Measurements from ENCODE around the gene SLC16A7.

Gene SLC16A7

DNA sequence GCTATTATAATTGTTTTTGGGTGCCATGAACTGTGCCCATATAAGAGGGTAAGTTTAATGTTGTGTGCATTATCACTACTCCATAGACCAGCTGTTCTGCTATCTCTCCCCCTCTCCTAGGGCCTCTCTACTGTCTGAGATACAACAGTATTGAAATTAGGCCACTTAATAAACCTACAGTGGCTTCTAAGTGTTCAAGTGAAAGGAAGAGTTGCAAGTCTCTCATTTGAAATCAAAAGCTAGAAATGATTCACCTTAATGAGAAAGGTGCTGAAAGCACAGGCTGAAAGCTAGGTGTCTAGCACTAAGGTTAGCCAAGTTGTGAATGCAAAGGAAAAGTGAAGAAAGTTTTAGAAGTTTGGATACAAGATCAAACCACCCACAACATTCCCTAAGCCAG, 168.0 kb downstream of the SLC16A7 start:
- Histone ChIP-seq H3K27ac (ENCODE audit: poor library complexity, severe bottlenecking) (no peak overlapping the region), H3K36me3 (ENCODE audit: low read depth) (no peaks in the 10 kb centered on the region), H3K9me3 (ENCODE audit: severe bottlenecking) (no peaks in the 10 kb centered on the region), H3K27me3 (ENCODE audit: insufficient read depth, poor library complexity, severe bottlenecking) (no peaks in the 10 kb centered on the region), H3K4me3 (ENCODE audit: severe bottlenecking) (no peak overlapping the region), H3K4me1 (ENCODE audit: insufficient read depth, poor library complexity, severe bottlenecking) (no peaks in the 10 kb centered on the region)
- DNase-seq (ENCODE audit: low spot score) (no peak), ATAC-seq (ENCODE audit: low read depth) (no peak)
- TF ChIP-seq, protein P1, sequence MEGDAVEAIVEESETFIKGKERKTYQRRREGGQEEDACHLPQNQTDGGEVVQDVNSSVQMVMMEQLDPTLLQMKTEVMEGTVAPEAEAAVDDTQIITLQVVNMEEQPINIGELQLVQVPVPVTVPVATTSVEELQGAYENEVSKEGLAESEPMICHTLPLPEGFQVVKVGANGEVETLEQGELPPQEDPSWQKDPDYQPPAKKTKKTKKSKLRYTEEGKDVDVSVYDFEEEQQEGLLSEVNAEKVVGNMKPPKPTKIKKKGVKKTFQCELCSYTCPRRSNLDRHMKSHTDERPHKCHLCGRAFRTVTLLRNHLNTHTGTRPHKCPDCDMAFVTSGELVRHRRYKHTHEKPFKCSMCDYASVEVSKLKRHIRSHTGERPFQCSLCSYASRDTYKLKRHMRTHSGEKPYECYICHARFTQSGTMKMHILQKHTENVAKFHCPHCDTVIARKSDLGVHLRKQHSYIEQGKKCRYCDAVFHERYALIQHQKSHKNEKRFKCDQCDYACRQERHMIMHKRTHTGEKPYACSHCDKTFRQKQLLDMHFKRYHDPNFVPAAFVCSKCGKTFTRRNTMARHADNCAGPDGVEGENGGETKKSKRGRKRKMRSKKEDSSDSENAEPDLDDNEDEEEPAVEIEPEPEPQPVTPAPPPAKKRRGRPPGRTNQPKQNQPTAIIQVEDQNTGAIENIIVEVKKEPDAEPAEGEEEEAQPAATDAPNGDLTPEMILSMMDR (IDR thresholded peaks at IDR 0.05; ENCODE audit: poor library complexity, severe bottlenecking), result no peak

DNA sequence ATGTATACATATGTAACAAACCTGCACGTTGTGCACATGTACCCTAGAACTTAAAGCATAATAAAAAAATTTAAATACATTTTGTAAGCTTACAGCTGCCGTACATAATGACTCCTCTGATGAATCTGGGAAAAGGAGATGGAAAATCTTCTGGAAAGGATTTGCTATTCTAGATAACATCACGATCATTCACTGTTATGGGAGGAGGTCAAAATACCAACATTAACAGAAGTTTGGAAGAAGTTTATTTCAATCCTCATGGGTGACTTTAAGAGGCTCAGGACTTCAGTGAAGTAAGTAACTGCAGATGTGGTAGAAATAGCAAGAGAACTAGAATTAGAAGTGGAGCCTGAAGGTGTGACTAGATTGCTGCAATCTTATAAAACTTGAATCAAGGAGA, 172.2 kb downstream of the SLC16A7 start:
- ATAC-seq (ENCODE audit: low read depth), result no peak
- no peaks in the 10 kb centered on the region for H3K27me3 ChIP-seq (ENCODE audit: insufficient read depth, poor library complexity, severe bottlenecking)
- no peaks in the 10 kb centered on the region for H3K36me3 ChIP-seq (ENCODE audit: low read depth)
- TF ChIP-seq, protein P1 (IDR thresholded peaks at IDR 0.05; ENCODE audit: poor library complexity, severe bottlenecking), result no peak
- no peaks in the 10 kb centered on the region for H3K9me3 ChIP-seq (ENCODE audit: severe bottlenecking)
- H3K4me1 ChIP-seq (ENCODE audit: insufficient read depth, poor library complexity, severe bottlenecking), result no peaks in the 10 kb centered on the region
- no peak overlapping the region for H3K27ac ChIP-seq (ENCODE audit: poor library complexity, severe bottlenecking)
- H3K4me3 ChIP-seq (ENCODE audit: severe bottlenecking), result no peak overlapping the region
- DNase-seq (ENCODE audit: low spot score), result no peak

DNA sequence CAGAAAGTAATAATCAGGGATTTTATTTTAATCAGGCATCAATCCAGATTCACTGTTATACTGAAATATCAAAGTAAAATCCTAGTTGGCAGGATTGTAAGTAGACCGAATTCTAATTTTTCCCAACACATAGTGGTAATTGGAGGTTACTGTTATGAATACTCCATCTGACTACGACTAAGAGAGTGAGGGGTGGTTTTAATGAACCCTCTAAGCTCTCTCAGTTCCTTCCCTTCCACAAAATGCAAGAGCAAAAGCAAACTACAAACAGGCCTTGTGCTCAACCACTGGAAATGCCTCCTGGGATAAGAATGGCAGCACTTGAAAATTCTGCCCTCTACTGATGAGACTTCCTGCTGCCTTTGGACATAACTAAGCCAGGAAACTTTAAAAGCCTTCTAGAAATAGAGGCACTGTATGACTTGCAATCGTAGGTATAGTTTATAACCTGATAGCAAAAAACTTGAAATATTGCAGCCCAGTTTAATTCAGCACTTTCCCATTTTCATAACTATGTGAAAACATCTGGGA, 184.8 kb downstream of the SLC16A7 start:
- TF ChIP-seq, protein P1 (IDR thresholded peaks at IDR 0.05; ENCODE audit: poor library complexity, severe bottlenecking), result peak; percentile 58
- DNase-seq (ENCODE audit: low spot score) (no peak), ATAC-seq (ENCODE audit: low read depth) (no peak)
- Histone ChIP-seq H3K36me3 (ENCODE audit: low read depth) (no peaks in the 10 kb centered on the region), H3K27me3 (ENCODE audit: insufficient read depth, poor library complexity, severe bottlenecking) (no peaks in the 10 kb centered on the region), H3K4me3 (ENCODE audit: severe bottlenecking) (no peak overlapping the region), H3K27ac (ENCODE audit: poor library complexity, severe bottlenecking) (no peak overlapping the region), H3K4me1 (ENCODE audit: insufficient read depth, poor library complexity, severe bottlenecking) (no peaks in the 10 kb centered on the region), H3K9me3 (ENCODE audit: severe bottlenecking) (no peaks in the 10 kb centered on the region)

DNA sequence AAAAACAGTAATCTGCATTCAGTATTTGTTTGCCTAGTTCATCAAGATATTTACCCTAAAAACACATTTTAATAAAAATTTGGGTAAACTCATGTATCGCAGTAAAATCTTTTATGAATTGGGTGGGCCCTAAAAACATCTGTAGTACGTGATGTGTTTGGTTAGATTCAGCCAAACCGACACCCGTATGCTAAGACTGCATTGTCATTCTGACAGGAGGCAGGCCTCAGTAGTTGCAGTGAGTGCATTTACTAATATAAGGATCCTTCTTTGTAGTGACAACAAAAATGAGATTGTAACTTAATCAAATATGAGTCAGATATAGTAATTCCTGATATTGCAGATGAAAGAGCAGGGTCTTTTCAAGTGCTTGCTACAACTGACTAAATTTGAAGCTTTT, 191.8 kb downstream of the SLC16A7 start:
- TF ChIP-seq, protein P1 (IDR thresholded peaks at IDR 0.05; ENCODE audit: poor library complexity, severe bottlenecking), result no peak
- H3K9me3 ChIP-seq (ENCODE audit: severe bottlenecking), result no peaks in the 10 kb centered on the region
- H3K27ac ChIP-seq (ENCODE audit: poor library complexity, severe bottlenecking), result no peak overlapping the region
- no peaks in the 10 kb centered on the region for H3K36me3 ChIP-seq (ENCODE audit: low read depth)
- no peaks in the 10 kb centered on the region for H3K27me3 ChIP-seq (ENCODE audit: insufficient read depth, poor library complexity, severe bottlenecking)
- H3K4me3 ChIP-seq (ENCODE audit: severe bottlenecking), result no peak overlapping the region
- DNase-seq (ENCODE audit: low spot score) (no peak), ATAC-seq (ENCODE audit: low read depth) (no peak)
- no peaks in the 10 kb centered on the region for H3K4me1 ChIP-seq (ENCODE audit: insufficient read depth, poor library complexity, severe bottlenecking)

DNA sequence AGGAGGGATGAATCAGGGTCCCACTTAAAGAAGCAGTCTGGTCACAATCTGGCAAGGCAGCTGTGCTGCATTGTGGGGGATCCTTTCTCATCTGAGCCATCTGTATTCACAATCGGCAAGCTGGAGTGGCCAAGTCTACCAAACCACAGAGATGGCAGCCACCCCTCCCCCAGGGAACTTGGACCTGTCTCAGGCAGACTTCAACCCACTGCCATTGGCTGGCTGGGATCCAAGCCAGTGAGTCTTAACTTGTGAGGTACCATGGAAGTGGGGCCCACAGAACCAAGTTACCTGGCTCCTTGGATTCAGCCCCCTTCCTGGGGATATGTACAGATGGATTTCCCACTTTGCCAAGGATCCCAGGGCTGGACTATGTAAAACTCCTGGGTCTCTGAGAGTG, 196.8 kb downstream of the SLC16A7 start:
- Histone ChIP-seq H3K4me1 (ENCODE audit: insufficient read depth, poor library complexity, severe bottlenecking) (no peaks in the 10 kb centered on the region), H3K36me3 (ENCODE audit: low read depth) (no peaks in the 10 kb centered on the region), H3K27me3 (ENCODE audit: insufficient read depth, poor library complexity, severe bottlenecking) (no peaks in the 10 kb centered on the region), H3K9me3 (ENCODE audit: severe bottlenecking) (no peaks in the 10 kb centered on the region), H3K27ac (ENCODE audit: poor library complexity, severe bottlenecking) (no peak overlapping the region), H3K4me3 (ENCODE audit: severe bottlenecking) (no peak overlapping the region)
- no peak for DNase-seq (ENCODE audit: low spot score)
- no peak for ATAC-seq (ENCODE audit: low read depth)
- TF ChIP-seq, protein P1 (IDR thresholded peaks at IDR 0.05; ENCODE audit: poor library complexity, severe bottlenecking), result no peak

All from RWPE2 (cell line).